Astrocyte of the spinal cord (primary cell): ENCODE results near the gene CSRP2.

Experiments used
- DNase-seq: peaks from one replicate; pipeline ENCODE4 v3.0.0; 2011; ENCODE audit warnings: low read depth, low spot score
- H3K4me3 ChIP-seq: 2 replicates; pipeline ENCODE4 v1.5.1; 2011; ENCODE audit warnings: low read depth, mild to moderate bottlenecking, low read length, moderate library complexity
- CTCF ChIP-seq: IDR thresholded peaks from 2 replicates; pipeline ENCODE4 v1.5.1; 2012; ENCODE audit warnings: low read depth, mild to moderate bottlenecking, low read length, inconsistent platforms
- in situ Hi-C: cut with HindIII; loops from 2 replicates; pipeline ENCODE4 v1.10.0; 2017; ENCODE audit warnings: low sequenced_read_pairs

The CSRP2 gene

GRCh38 chr12:76874491-76875190 lies 4.2 kb downstream of the CSRP2 start:
- no peak for TF ChIP-seq CTCF
- no peak overlapping the region for H3K4me3 ChIP-seq
- in situ Hi-C loops = no loop called here
- DNase-seq = no peak

- TF ChIP-seq CTCF = no peak
- in situ Hi-C loops = no loop called here
- no peak for DNase-seq
These were observed 4.8 kb downstream of the CSRP2 start for GRCh38 chr12:76874027-76874426.

GRCh38 chr12:76872415-76872814 lies 6.4 kb downstream of the CSRP2 start:
- TF ChIP-seq CTCF = no peak
- in situ Hi-C loops = no loop called here
- DNase-seq = no peak
- no peak overlapping the region for H3K4me3 ChIP-seq

More at GRCh38 chr12:76874027-76874426, 4.8 kb downstream of the CSRP2 start:
- no peak overlapping the region for H3K4me3 ChIP-seq

GRCh38 chr12:76871742-76872141 lies 7.1 kb downstream of the CSRP2 start:
- no peak overlapping the region for H3K4me3 ChIP-seq
- TF ChIP-seq CTCF = no peak
- no peak for DNase-seq
- in situ Hi-C loops = no loop called here

- no peak for TF ChIP-seq CTCF
- in situ Hi-C loops = no loop called here
- no peak for DNase-seq
- no peak overlapping the region for H3K4me3 ChIP-seq
These were observed 7.7 kb downstream of the CSRP2 start for GRCh38 chr12:76871082-76871481.

GRCh38 chr12:76866726-76867125 lies 12.1 kb downstream of the CSRP2 start:
- TF ChIP-seq CTCF = no peak
- peak; percentile 74 for DNase-seq
- H3K4me3 ChIP-seq = no peak overlapping the region
- in situ Hi-C loops = no loop called here
